Gastroesophageal sphincter (tissue), 3 donors: ENCODE results near the gene GRSF1.

Experiments used
- CTCF ChIP-seq, 4 experiments: fragments of 200-600 bp in 2 of 4; fragments of 450-650 bp in 2 of 4; sonication (generic) in 1 of 4; IDR thresholded peaks; one replicate each; pipeline ENCODE4 v1.5.1; 2017 to 2019; ENCODE audit warnings: antibody characterized with exemption in 4 of 4, mild to moderate bottlenecking in 2 of 4, moderate library complexity in 2 of 4
- EP300 ChIP-seq: sonication (generic); formaldehyde crosslinking; IDR thresholded peaks from one replicate; pipeline ENCODE4 v1.6.1; 2017; ENCODE audit warnings: antibody characterized with exemption, mild to moderate bottlenecking
- POLR2A ChIP-seq, 2 donors: fragments of 450-650 bp; IDR thresholded peaks; one replicate each; pipeline ENCODE4 v1.6.1; 2017; ENCODE audit warnings: antibody characterized with exemption in 2 of 2, mild to moderate bottlenecking in 2 of 2, moderate library complexity in 1 of 2
- POLR2AphosphoS5 ChIP-seq: sonication (generic); formaldehyde crosslinking; IDR thresholded peaks from one replicate; pipeline ENCODE4 v1.6.1; 2017; ENCODE audit warnings: antibody characterized with exemption

GRCh38 chr4:70841211-70841610 lies 1.5 kb upstream of the GRSF1 start:
- no peak for TF ChIP-seq CTCF (IDR thresholded peaks at IDR 0.05)
- no peak for TF ChIP-seq POLR2A (IDR thresholded peaks at IDR 0.05)
- no peak for TF ChIP-seq EP300
- no peak for TF ChIP-seq POLR2AphosphoS5
